Esophagus (tissue), 2 donors: Measurements from ENCODE around the gene AGBL4. TPM values are rescaled to one million over a fixed set of nuclear protein-coding genes. Genes with fewer than 3 reads are reported as not detected.

Experiments used
- H3K27ac ChIP-seq, 2 donors: one replicate each; pipeline ENCODE4 v1.5.1; 2013; ENCODE audit warnings: low read depth in 2 of 2, mild to moderate bottlenecking in 2 of 2, inconsistent platforms in 1 of 2, low read length in 1 of 2, moderate library complexity in 1 of 2
- H3K27me3 ChIP-seq, 2 donors: one replicate each; pipeline ENCODE4 v1.6.1; 2013; ENCODE audit warnings: low read length in 2 of 2, control low read depth in 1 of 2, mild to moderate bottlenecking in 1 of 2; ENCODE audit not compliant: insufficient read depth in 2 of 2, control insufficient read depth in 1 of 2
- H3K36me3 ChIP-seq, 2 donors: one replicate each; pipeline ENCODE4 v1.6.1; 2013; ENCODE audit warnings: low read length in 1 of 2; ENCODE audit not compliant: control insufficient read depth in 2 of 2, insufficient read depth in 2 of 2
- H3K4me1 ChIP-seq, 2 donors: one replicate each; pipeline ENCODE4 v1.6.1; 2013; ENCODE audit warnings: low read length in 1 of 2; ENCODE audit not compliant: control insufficient read depth in 2 of 2, insufficient read depth in 2 of 2
- H3K4me3 ChIP-seq, 2 donors: one replicate each; pipeline ENCODE4 v1.5.1; 2013; ENCODE audit warnings: low read length in 2 of 2, mild to moderate bottlenecking in 2 of 2, low read depth in 1 of 2, moderate library complexity in 1 of 2
- H3K9me3 ChIP-seq, 2 donors: one replicate each; pipeline ENCODE4 v1.6.1; 2013; ENCODE audit warnings: mild to moderate bottlenecking in 2 of 2, low read depth in 1 of 2, low read length in 1 of 2, moderate library complexity in 1 of 2; ENCODE audit not compliant: control insufficient read depth in 2 of 2, insufficient read depth in 1 of 2
- WGBS, 2 donors: extraction: QIAGEN DNeasy Blood & Tissue Kit; methylation state at CpG; one replicate each; pipeline ENCODE4 v1.1.7; 2013; 5-methylcytosine and 5-hydroxymethylcytosine counted together
- polyA plus RNA-seq, 2 donors: library from polyadenylated mRNA; stranded (reverse); fragments of 200-250 nt; gene quantifications; one replicate each; pipeline ENCODE4 v1.2.3, GENCODE V29; 2013
- donor health status: healthy with polysubstance abuse.
- donor health status: Bipolar disorder and iron deficiency.

Gene AGBL4
- polyA plus RNA-seq, 2 donors: 0.02 TPM; not detected in 1

DNA sequence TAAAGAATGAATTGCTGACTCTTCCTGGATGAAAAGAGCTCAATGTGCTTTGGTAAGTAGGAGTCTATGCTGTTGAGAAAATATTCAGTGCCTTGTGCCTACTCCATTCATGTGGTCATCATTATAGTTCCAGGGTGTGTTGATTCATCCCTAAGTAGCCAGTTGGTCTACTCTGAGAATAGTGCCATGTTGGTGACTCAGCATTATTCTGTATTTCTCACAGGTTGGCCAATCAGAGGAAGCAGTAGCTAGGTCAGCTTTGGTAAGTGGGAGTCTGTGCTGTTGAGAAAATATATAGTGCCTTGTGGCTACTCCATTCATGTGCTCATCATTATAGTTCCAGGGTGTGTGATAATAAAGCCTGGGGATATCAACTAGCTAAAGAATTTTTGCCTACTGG lies 397.3 kb downstream of the AGBL4 start:
- Histone ChIP-seq H3K4me3 (no peak overlapping the region), H3K27ac (no peak overlapping the region), H3K4me1 (no peaks in the 10 kb centered on the region), H3K9me3 (no peaks in the 10 kb centered on the region), H3K27me3 (no peaks in the 10 kb centered on the region), H3K36me3 (no peaks in the 10 kb centered on the region)

DNA sequence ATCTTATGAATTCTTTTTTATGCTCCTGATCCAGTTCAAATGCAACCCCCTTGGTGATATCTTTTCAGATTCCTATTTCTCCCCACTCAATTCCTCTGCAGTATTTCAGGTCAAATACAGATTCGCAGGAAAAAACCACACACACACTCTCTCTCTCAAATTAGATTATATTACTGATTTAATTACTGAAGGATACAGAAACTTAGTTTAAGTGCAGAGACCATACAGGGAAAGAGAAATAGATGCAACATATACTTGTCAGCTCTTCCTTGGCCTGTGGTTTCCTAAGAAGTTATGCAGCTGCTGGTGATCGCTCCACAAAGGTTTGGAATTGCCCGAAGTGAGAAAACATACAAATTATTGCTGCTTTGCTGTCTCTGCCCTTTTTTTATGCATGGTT lies 400.9 kb downstream of the AGBL4 start:
- H3K27me3 ChIP-seq: no peaks in the 10 kb centered on the region
- H3K4me1 ChIP-seq: no peaks in the 10 kb centered on the region
- WGBS, 2 donors: 90% methylated on average over 3 of the region's 3 CpGs
- no peaks in the 10 kb centered on the region for H3K9me3 ChIP-seq
- no peak overlapping the region for H3K27ac ChIP-seq
- no peaks in the 10 kb centered on the region for H3K36me3 ChIP-seq
- H3K4me3 ChIP-seq: no peak overlapping the region

DNA sequence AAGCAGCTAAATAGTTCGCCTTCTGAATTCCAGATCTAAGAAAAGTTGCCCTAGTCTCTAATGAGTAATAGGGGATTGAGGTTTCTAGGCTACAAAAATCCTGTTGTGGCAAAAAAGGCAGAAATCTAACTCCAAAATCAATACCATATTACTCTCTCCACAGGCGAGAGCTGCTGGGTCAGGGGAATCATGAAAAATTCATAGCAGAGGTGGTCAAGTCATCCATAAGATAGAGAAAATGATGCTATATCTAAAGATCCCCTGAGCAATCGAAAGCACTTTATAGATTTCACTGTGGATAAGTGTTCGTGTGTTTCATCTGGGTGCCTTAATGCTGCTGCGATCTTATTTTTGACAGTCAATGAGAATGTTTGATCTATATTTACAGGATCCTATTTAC lies 417.7 kb downstream of the AGBL4 start:
- H3K4me1 ChIP-seq: no peaks in the 10 kb centered on the region
- 73 to 77% methylated on average over 5 of the region's 5 CpGs for WGBS, 2 donors
- H3K27ac ChIP-seq: no peak overlapping the region
- H3K9me3 ChIP-seq: no peaks in the 10 kb centered on the region
- H3K4me3 ChIP-seq: no peak overlapping the region
- no peaks in the 10 kb centered on the region for H3K27me3 ChIP-seq
- no peaks in the 10 kb centered on the region for H3K36me3 ChIP-seq

DNA sequence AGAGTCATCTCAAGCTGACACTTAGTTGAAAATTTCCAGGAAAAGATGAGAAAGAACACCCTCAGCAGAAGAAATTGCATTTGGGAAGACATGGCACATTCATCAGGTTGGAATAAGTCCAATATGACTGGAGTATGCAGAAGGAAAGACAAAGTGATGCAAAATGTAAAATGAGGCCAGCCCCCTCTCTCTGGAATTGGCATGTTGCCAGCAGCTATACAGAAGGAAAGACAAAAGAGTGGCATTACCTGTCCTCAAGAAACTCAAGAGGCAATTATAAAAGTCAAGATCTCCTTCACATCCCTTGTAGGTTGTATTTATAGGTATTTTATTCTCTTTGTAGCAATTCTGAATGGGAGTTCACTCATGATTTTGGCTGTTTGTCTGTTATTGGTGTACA lies 426.3 kb downstream of the AGBL4 start:
- no peaks in the 10 kb centered on the region for H3K27me3 ChIP-seq
- no peaks in the 10 kb centered on the region for H3K4me1 ChIP-seq
- H3K36me3 ChIP-seq: no peaks in the 10 kb centered on the region

DNA sequence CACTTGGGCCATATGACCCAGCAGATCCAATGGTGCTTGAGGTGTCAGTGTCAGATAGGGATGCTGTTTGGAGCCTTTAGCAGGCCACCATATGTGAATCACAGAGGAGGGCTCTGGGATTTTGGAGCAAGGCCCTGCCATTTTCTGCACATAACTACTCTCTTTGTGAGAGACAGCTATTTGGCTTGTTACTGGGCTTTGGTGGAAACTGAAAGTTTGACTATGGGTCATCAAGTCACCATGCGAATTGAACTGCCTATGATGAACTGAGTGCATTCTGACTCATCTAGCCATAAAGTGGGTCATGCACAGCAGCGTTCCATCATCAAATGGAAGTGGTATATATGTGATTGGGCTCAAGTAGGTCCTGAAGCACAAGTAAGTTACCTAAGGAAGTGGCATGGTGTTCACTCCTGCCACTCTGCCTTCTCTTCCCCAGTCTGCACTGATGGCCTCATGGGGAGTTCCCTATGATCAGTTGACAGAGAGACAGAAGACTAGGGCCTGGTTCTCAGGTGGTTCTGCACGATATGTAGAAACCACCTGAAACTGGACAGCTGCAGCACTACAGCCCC lies 447.3 kb downstream of the AGBL4 start:
- no peak overlapping the region for H3K27ac ChIP-seq
- H3K4me3 ChIP-seq: no peak overlapping the region
- H3K9me3 ChIP-seq: peaks cover 3 to 4% of the 10 kb centered on the region in 2 donors
- no peaks in the 10 kb centered on the region for H3K36me3 ChIP-seq
- no peaks in the 10 kb centered on the region for H3K27me3 ChIP-seq
- no peaks in the 10 kb centered on the region for H3K4me1 ChIP-seq
- WGBS, 2 donors: 70 to 75% methylated on average over 3 of the region's 3 CpGs

More for the DNA sequence above, 426.3 kb downstream of the AGBL4 start:
- H3K9me3 ChIP-seq: no peaks in the 10 kb centered on the region
- H3K27ac ChIP-seq: no peak overlapping the region
- H3K4me3 ChIP-seq: no peak overlapping the region

DNA sequence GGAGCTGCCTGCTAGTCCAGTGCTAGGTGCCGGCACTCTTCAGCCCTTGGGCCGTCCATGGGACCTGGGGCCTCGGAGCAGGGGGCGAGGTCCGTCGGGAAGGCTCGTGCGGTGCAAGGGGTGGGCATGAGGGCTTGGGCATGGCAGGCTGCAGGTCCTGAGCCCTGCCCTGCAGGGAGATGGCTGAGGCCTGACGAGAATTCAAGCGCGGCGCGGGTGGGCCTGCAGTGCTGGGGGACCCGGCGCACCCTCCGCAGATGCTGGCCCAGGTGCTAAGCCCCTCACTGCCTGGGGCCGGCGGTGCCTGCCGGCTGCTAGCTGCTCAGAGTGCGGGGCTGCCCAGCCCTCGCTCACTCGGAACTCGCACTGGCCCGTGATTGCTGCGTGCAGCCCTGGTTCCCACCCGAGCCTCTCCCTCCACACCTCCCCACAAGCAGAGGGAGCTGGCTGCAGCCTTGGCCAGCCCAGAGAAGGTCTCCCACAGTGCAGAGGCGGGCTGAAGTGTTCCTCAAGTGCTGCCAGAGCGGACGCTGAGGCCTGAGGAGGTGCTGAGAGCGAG lies 467.0 kb downstream of the AGBL4 start:
- Histone ChIP-seq H3K36me3 (no peaks in the 10 kb centered on the region), H3K9me3 (peaks cover 5 to 8% of the 10 kb centered on the region in 2 donors), H3K4me3 (no peak overlapping the region), H3K27ac (no peak overlapping the region), H3K4me1 (no peaks in the 10 kb centered on the region), H3K27me3 (no peaks in the 10 kb centered on the region)
- WGBS, 2 donors: 90 to 94% methylated on average over 30 of the region's 30 CpGs

DNA sequence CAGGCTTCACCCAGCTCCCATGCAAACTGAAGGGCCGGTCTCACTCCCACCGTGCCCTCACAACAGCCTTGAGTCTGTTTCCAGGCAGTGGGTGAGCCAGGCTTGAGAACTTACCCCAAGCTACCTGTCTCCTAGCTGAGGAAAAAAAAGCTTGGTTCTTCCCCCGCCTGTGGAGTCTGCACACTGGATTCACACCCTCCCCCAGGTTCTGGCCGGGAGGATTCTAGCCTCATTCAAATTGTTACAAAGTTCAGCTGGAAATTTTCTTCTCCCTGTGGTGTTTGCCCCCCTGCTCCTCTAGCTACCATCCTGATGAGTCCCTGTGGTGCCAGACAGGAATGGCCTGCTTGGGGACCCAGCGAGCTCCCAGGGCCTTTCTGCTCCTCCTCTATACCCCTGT lies 471.7 kb downstream of the AGBL4 start:
- Histone ChIP-seq H3K36me3 (no peaks in the 10 kb centered on the region), H3K27ac (no peak overlapping the region), H3K9me3 (peaks cover 5% of the 10 kb centered on the region in 2 donors), H3K4me1 (no peaks in the 10 kb centered on the region), H3K4me3 (no peak overlapping the region), H3K27me3 (no peaks in the 10 kb centered on the region)
- 85 to 86% methylated on average over 5 of the region's 5 CpGs for WGBS, 2 donors

- Histone ChIP-seq H3K36me3 (no peaks in the 10 kb centered on the region), H3K27me3 (no peaks in the 10 kb centered on the region), H3K9me3 (peaks cover 5 to 6% of the 10 kb centered on the region in 2 donors), H3K4me3 (no peak overlapping the region), H3K4me1 (no peaks in the 10 kb centered on the region), H3K27ac (no peak overlapping the region)
- 80 to 87% methylated on average over 3 of the region's 3 CpGs for WGBS, 2 donors
Measured at GRCh38 chr1:49544615-49545014, 479.1 kb downstream of the AGBL4 start.

GRCh38 chr1:49541096-49541752 lies 482.5 kb downstream of the AGBL4 start:
- Histone ChIP-seq H3K9me3 (peaks cover 5 to 6% of the 10 kb centered on the region in 2 donors), H3K36me3 (no peaks in the 10 kb centered on the region), H3K4me3 (no peak overlapping the region), H3K4me1 (no peaks in the 10 kb centered on the region), H3K27me3 (no peaks in the 10 kb centered on the region), H3K27ac (no peak overlapping the region)
- 90 to 92% methylated on average over 19 to 24 of the region's 24 CpGs for WGBS, 2 donors
